GM23338 (cell line): Measurements from ENCODE around the gene SHKBP1. TPM values are rescaled to one million over a fixed set of nuclear protein-coding genes. Genes with fewer than 3 reads are reported as not detected.
A peak's percentile ranks its signal among the peaks of the same experiment; 100 is the strongest.

Source experiments
- ATAC-seq: fragments of 200-7000 bp; cut with Tn5 transposase; 3 replicates; pipeline ENCODE4 v1.9.1; 2020
- DNase-seq: peaks from one replicate; pipeline ENCODE4 v3.0.0-alpha.2; 2015; ENCODE audit warnings: low spot score
- H2AFZ ChIP-seq: fragments of 200-600 bp; sonication (generic); 2 replicates; pipeline ENCODE4 v1.8.0; 2016; ENCODE audit warnings: antibody characterized with exemption, mild to moderate bottlenecking, moderate library complexity
- H3F3A ChIP-seq: fragments of 200-600 bp; sonication (generic); replicated peaks from 2 replicates; pipeline ENCODE4 v1.8.0; 2017; ENCODE audit warnings: antibody characterized with exemption, mixed run types, low read depth
- H3K27ac ChIP-seq: fragments of 200-600 bp; sonication (generic); 2 replicates; pipeline ENCODE4 v1.6.1; 2016; ENCODE audit warnings: low read depth
- H3K27me3 ChIP-seq: fragments of 200-600 bp; sonication (generic); 2 replicates; pipeline ENCODE4 v1.8.0; 2016; ENCODE audit warnings: mild to moderate bottlenecking, mixed run types, moderate library complexity; ENCODE audit not compliant: insufficient read depth
- H3K36me3 ChIP-seq: fragments of 200-600 bp; sonication (generic); 2 replicates; pipeline ENCODE4 v1.8.0; 2016; ENCODE audit warnings: mild to moderate bottlenecking; ENCODE audit not compliant: insufficient read depth
- H3K4me1 ChIP-seq: fragments of 200-600 bp; sonication (generic); 2 replicates; pipeline ENCODE4 v1.8.0; 2016; ENCODE audit warnings: mild to moderate bottlenecking, moderate library complexity; ENCODE audit not compliant: insufficient read depth
- H3K4me2 ChIP-seq: fragments of 200-600 bp; sonication (generic); 2 replicates; pipeline ENCODE4 v1.7.1; 2017; ENCODE audit warnings: mixed run types
- H3K4me3 ChIP-seq: fragments of 200-600 bp; sonication (generic); 2 replicates; pipeline ENCODE4 v1.6.1; 2016; ENCODE audit warnings: mixed run types
- H3K79me2 ChIP-seq: fragments of 200-600 bp; sonication (generic); replicated peaks from 2 replicates; pipeline ENCODE4 v1.8.0; 2017; ENCODE audit warnings: mild to moderate bottlenecking; ENCODE audit not compliant: insufficient read depth
- H3K9me2 ChIP-seq: fragments of 200-600 bp; sonication (generic); 2 replicates; pipeline ENCODE4 v1.8.0; 2017; ENCODE audit not compliant: insufficient read depth
- H4K20me1 ChIP-seq: fragments of 200-600 bp; sonication (generic); replicated peaks from 2 replicates; pipeline ENCODE4 v1.8.0; 2017; ENCODE audit warnings: mild to moderate bottlenecking; ENCODE audit not compliant: insufficient read depth
- H3K27ac Mint-ChIP-seq: 2 replicates; pipeline ENCODE4 v1.8.0; 2020; ENCODE audit warnings: inconsistent platforms, mild to moderate bottlenecking, moderate library complexity, mixed read lengths
- H3K27me3 Mint-ChIP-seq: 3 replicates; pipeline ENCODE4 v1.8.0; 2022; ENCODE audit warnings: low read depth, mild to moderate bottlenecking, moderate library complexity, mixed read lengths, inconsistent platforms; ENCODE audit not compliant: insufficient read depth, poor library complexity
- H3K36me3 Mint-ChIP-seq: 3 replicates; pipeline ENCODE4 v1.8.0; 2021; ENCODE audit warnings: low read depth, mild to moderate bottlenecking, inconsistent platforms, moderate library complexity, mixed read lengths
- H3K4me1 Mint-ChIP-seq: 3 replicates; pipeline ENCODE4 v1.8.0; 2020; ENCODE audit warnings: mild to moderate bottlenecking, inconsistent platforms, mixed read lengths
- H3K4me3 Mint-ChIP-seq: 3 replicates; pipeline ENCODE4 v1.8.0; 2021; ENCODE audit warnings: moderate library complexity, mild to moderate bottlenecking, inconsistent platforms, mixed read lengths
- H3K9me3 Mint-ChIP-seq: 3 replicates; pipeline ENCODE4 v1.8.0; 2020; ENCODE audit warnings: moderate library complexity, mild to moderate bottlenecking, inconsistent platforms, mixed read lengths
- CREB1 ChIP-seq: fragments of 250-450 bp; sonication (Bioruptor Pico); IDR thresholded peaks from 2 replicates; pipeline ENCODE4 v1.5.0; 2020; ENCODE audit warnings: low read depth, mild to moderate bottlenecking, moderate library complexity
- CTCF ChIP-seq, 2 experiments: fragments of 200-600 bp in 1 of 2; sonication (generic) in 1 of 2; conservative IDR thresholded peaks; 2 replicates each; pipeline versions ENCODE4 v1.5.1 to v1.6.1; 2016 to 2017; ENCODE audit warnings: antibody characterized with exemption in 2 of 2, low read depth in 2 of 2, mild to moderate bottlenecking in 2 of 2, moderate library complexity in 1 of 2
- ETS1 ChIP-seq: IDR thresholded peaks from 2 replicates; pipeline ENCODE4 v1.6.1; 2016; ENCODE audit warnings: antibody characterized with exemption
- EZH2 ChIP-seq: fragments of 200-600 bp; sonication (generic); IDR thresholded peaks from one replicate; pipeline ENCODE4 v1.8.0; 2017; ENCODE audit warnings: antibody characterized with exemption, mild to moderate bottlenecking, low read depth; ENCODE audit not compliant: unreplicated experiment
- JUNB ChIP-seq: IDR thresholded peaks from one replicate; pipeline ENCODE4 v1.6.1; 2016; ENCODE audit warnings: antibody characterized with exemption; ENCODE audit not compliant: unreplicated experiment
- NANOG ChIP-seq: IDR thresholded peaks from 2 replicates; pipeline ENCODE4 v1.6.1; 2016; ENCODE audit warnings: antibody characterized with exemption, borderline replicate concordance
- POLR2AphosphoS5 ChIP-seq: IDR thresholded peaks from 2 replicates; pipeline ENCODE4 v1.6.1; 2016; ENCODE audit warnings: antibody characterized with exemption, low read depth
- REST ChIP-seq: IDR thresholded peaks from one replicate; pipeline ENCODE4 v1.6.1; 2018; ENCODE audit warnings: antibody characterized with exemption; ENCODE audit not compliant: unreplicated experiment
- STAT1 ChIP-seq: IDR thresholded peaks from one replicate; pipeline ENCODE4 v1.6.1; 2016; ENCODE audit warnings: antibody characterized with exemption; ENCODE audit not compliant: unreplicated experiment
- ZNF114 ChIP-seq: fragments of 250-450 bp; sonication (Bioruptor Pico); IDR thresholded peaks from 2 replicates; pipeline ENCODE4 v1.5.0; 2020; ENCODE audit warnings: mild to moderate bottlenecking, moderate library complexity
- ZNF331 ChIP-seq: fragments of 250-450 bp; sonication (Bioruptor Pico); IDR thresholded peaks from 2 replicates; pipeline ENCODE4 v1.5.0; 2020; ENCODE audit warnings: low read depth, mild to moderate bottlenecking, moderate library complexity
- polyA plus RNA-seq: library from polyadenylated mRNA; unstranded; fragments of >200 nt; fragmentation: Nextera tagmentation; extraction: Ambion mirVana; gene quantifications from 2 replicates; pipeline ENCODE4 v1.2.1, GENCODE V29; 2016
- total RNA-seq: library from RNA; depleted of rRNA; stranded (reverse); fragments of >200 nt; shearing (Covaris generic); gene quantifications from 2 replicates; pipeline ENCODE4 v1.2.3, GENCODE V29; 2014

SHKBP1 gene
- total and polyA plus RNA-seq, 2 experiments from 2014 or later, result 63.2 to 69.8 TPM

- no peaks in the 10 kb centered on the region for H3K9me3 Mint-ChIP-seq
- H3K27ac Mint-ChIP-seq, result no peak overlapping the region
- TF ChIP-seq POLR2AphosphoS5 (no peak), REST (no peak), NANOG (no peak), JUNB (no peak), ZNF331 (CRISPR knock-in tag) (no peak), EZH2 (no peak), CTCF (conservative IDR thresholded peaks at IDR 0.05; ENCODE audit: low read depth in 2 of 2) (peak; percentile 42 to 59)
- peaks cover 45% of the 10 kb centered on the region for H3K36me3 Mint-ChIP-seq
- H3K4me3 Mint-ChIP-seq, result no peak overlapping the region
- peaks cover 11% of the 10 kb centered on the region; the same call in 1 of the 2 replicates for H4K20me1 ChIP-seq
- ATAC-seq (peak; percentile 64), DNase-seq (peak; percentile 51)
- H3K4me1 ChIP-seq, result no peaks in the 10 kb centered on the region
- no peak overlapping the region for H3K4me3 ChIP-seq
- no peaks in the 10 kb centered on the region for H3K9me2 ChIP-seq
- no peak overlapping the region for H3K27ac ChIP-seq
- no peak overlapping the region for H3K4me2 ChIP-seq
- no peaks in the 10 kb centered on the region for H3K27me3 ChIP-seq
- no peaks in the 10 kb centered on the region for H3K79me2 ChIP-seq
- peaks cover 8% of the 10 kb centered on the region for H3K27me3 Mint-ChIP-seq
- no peak overlapping the region for H2AFZ ChIP-seq
- peaks cover 11% of the 10 kb centered on the region; the same call in 1 of the 2 replicates for H3K36me3 ChIP-seq
- H3K4me1 Mint-ChIP-seq, result no peaks in the 10 kb centered on the region
- 0 out of 2 replicates have a peak, but pooled peaks cover 4% of the 10 kb centered on the region for H3F3A ChIP-seq
Observed at GRCh38 chr19:40584007-40584406, 7.3 kb downstream of the SHKBP1 start.

DNA sequence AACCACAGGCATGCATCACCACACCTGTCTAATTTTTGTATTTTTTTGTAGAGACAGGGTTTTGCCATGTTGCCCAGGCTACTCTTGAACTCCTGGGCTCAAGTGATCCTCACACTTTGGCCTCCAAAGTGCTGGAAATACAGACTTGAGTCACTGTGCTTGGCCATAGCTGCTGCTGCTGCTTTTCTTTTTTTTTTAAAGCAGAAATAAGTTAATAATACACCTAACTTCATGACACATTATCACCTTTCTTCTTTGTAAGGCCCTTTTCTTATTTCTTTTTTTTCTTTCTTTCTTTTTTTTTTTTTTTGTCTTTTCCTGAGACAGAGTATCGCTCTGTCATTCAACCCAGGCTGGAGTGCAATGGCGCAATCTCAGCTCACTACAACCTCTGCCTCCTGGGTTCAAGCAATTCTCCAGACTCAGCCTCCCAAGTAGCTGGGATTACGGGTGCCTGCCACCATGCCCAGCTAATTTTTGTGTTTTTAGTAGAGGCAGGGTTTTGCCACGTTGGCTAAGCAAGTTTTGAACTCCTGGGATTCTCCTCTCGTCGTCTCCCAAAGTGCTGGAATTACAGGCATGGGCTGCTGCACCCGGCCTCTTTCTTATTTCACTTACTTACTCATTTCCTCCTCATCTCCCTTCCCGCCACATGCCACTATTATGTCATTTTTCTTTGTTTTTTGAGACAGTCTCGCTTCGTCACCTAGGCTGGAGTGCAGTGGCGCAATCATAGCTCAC lies 8.7 kb downstream of the SHKBP1 start:
- peaks cover 8% of the 10 kb centered on the region for H3K27me3 Mint-ChIP-seq
- H3K36me3 ChIP-seq, result peaks cover 7% of the 10 kb centered on the region; the same call in 1 of the 2 replicates
- H3K27ac Mint-ChIP-seq, result no peak overlapping the region
- 0 out of 2 replicates have a peak, but pooled peaks cover 4% of the 10 kb centered on the region for H3F3A ChIP-seq
- no peaks in the 10 kb centered on the region for H3K79me2 ChIP-seq
- no peak for DNase-seq
- no peaks in the 10 kb centered on the region for H3K4me1 Mint-ChIP-seq
- H3K4me2 ChIP-seq, result no peak overlapping the region
- H3K9me2 ChIP-seq, result no peaks in the 10 kb centered on the region
- peaks cover 4% of the 10 kb centered on the region; the same call in 1 of the 2 replicates for H4K20me1 ChIP-seq
- no peak overlapping the region for H3K4me3 Mint-ChIP-seq
- no peaks in the 10 kb centered on the region for H3K4me1 ChIP-seq
- H2AFZ ChIP-seq, result no peak overlapping the region
- H3K27me3 ChIP-seq, result no peaks in the 10 kb centered on the region
- no peaks in the 10 kb centered on the region for H3K9me3 Mint-ChIP-seq
- no peak overlapping the region for H3K4me3 ChIP-seq
- ATAC-seq, result no peak
- peaks cover 40% of the 10 kb centered on the region for H3K36me3 Mint-ChIP-seq
- H3K27ac ChIP-seq, result no peak overlapping the region
- TF ChIP-seq STAT1, result no peak
- TF ChIP-seq ZNF114 (CRISPR knock-in tag), result no peak
- no peak for TF ChIP-seq ZNF331 (CRISPR knock-in tag)
- no peak for TF ChIP-seq EZH2
- no peak for TF ChIP-seq CREB1 (CRISPR knock-in tag)
- no peak for TF ChIP-seq ETS1
- no peak for TF ChIP-seq POLR2AphosphoS5
- no peak for TF ChIP-seq JUNB
